ENCODE measurements around the gene EXOSC3. TPM values are rescaled to one million over a fixed set of nuclear protein-coding genes. Genes with fewer than 3 reads are reported as not detected.
A peak's percentile ranks its signal among the peaks of the same experiment; 100 is the strongest.

The EXOSC3 gene
- total and polyA plus RNA-seq, 2 donors (not counting 3 experiments of a cell fraction or from before 2014, with no cell fraction given) = 25.0 to 38.0 TPM

DNA sequence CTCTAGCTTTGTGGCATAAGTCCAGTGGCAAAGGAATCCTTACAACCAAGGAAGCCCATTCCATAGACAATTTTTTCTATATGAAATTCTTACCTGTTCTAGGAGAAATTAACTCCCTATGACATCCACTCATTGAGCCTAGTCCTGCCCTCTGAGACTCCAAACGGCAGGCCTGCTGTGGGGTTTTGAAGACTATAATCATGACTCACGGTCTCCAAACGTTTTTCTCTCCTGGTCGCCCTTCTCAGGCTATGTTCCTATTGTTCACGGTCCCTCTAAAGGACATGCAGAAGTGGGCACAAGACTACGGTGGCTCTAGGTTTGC lies 611 bp downstream of the EXOSC3 start:
- Histone ChIP-seq H3K27me3 (ENCODE audit: control insufficient read depth in 2 of 2, insufficient read depth in 2 of 2, low read length in 2 of 2) (no peaks in the 10 kb centered on the region), H3K9me3 (replicated peaks; ENCODE audit: control insufficient read depth, insufficient read depth, low read length) (no peaks in the 10 kb centered on the region), H4K20me1 (replicated peaks; ENCODE audit: control insufficient read depth, extremely low read depth, insufficient read depth, low read length) (no peaks in the 10 kb centered on the region), H3K4me3 (replicated peaks in 1 of 3; ENCODE audit: insufficient read depth in 1 of 3, low read depth in 1 of 3, low read length in 3 of 3) (peak overlapping the region; percentile 42 to 80 (median 64)), H3K9me1 (replicated peaks; ENCODE audit: control insufficient read depth, extremely low read depth, insufficient read depth, low read length) (no peaks in the 10 kb centered on the region), H3K4me2 (ENCODE audit: insufficient read depth, low read length) (peak overlapping the region; percentile 79), H2AFZ (ENCODE audit: low read depth, low read length) (peak overlapping the region; percentile 91), H3K36me3 (ENCODE audit: control insufficient read depth in 2 of 2, extremely low read depth in 1 of 2, insufficient read depth in 2 of 2, low read length in 2 of 2) (peaks cover 5 to 22% of the 10 kb centered on the region in 2 experiments), H3K79me2 (ENCODE audit: control insufficient read depth, insufficient read depth, low read length) (peaks cover 30% of the 10 kb centered on the region), H3K27ac (ENCODE audit: insufficient read depth, low read depth, low read length) (peak overlapping the region; percentile 34), H3K9ac (replicated peaks; ENCODE audit: extremely low read depth, insufficient read depth, low read length) (peak overlapping the region; percentile 72), H3K4me1 (ENCODE audit: control insufficient read depth, extremely low read depth, insufficient read depth, low read length) (peaks cover 12% of the 10 kb centered on the region)
- intact Hi-C loops (cut with micrococcal nuclease) (loop anchor here (2.0 to 10.0 kb wide), 3 partner anchors 31 to 299 kb away; partner anchors contain the start of genes POLR1E and TRMT10B), dilution Hi-C loops (cut with MboI; ENCODE audit: extremely low pct_ligation_motif_present, low sequenced_read_pairs) (no loop called here)
- no peak for DNase-seq (ENCODE audit: low read depth, low spot score)
- TF ChIP-seq JUN (IDR thresholded peaks at IDR 0.05; ENCODE audit: borderline replicate concordance, insufficient read depth, insufficient read length, low read depth) = no peak
- TF ChIP-seq POLR2AphosphoS5 (IDR thresholded peaks at IDR 0.05; ENCODE audit: insufficient read depth, low read depth, low read length) = no peak
- TF ChIP-seq MYC (IDR thresholded peaks at IDR 0.05; ENCODE audit: low read depth, low read length) = no peak
- TF ChIP-seq POLR2A (IDR thresholded peaks at IDR 0.05; ENCODE audit: low read depth, low read length) = no peak
- BruUV-seq (replicated peaks) = no TSS peak
- no peak for FAIRE-seq
- CTCF ChIA-PET = interaction anchor here (1.2 to 1.5 kb wide), 3 partner anchors 10 to 192 kb away, joined by 3 to 4 read pairs (median 4); partner anchors contain the start of gene TOMM5
- POLR2A ChIA-PET = interaction anchor here (1.2 kb wide), 1 partner anchor 17 kb away, joined by 7 read pairs; the partner anchor contains the start of gene DCAF10

DNA sequence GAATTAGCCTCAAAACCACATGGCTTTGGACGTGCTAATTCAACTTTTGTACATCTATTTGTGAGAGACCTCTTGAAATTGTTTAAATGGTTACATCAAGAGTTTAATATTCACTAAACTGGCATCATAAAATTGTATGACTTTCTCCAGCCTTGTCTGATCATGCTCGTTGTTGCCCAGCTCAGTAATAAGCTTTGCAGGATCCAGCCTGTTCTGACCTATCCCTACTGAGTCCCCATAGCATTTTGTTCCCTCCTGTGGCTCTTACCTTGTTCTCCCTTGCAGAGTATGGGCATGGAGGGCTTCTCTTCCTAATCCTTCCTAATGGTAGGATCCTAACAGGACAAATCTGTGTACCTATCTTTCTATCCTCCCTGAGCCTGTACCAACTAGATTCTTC lies 6.3 kb downstream of the EXOSC3 start:
- Histone ChIP-seq H4K20me1 (replicated peaks; ENCODE audit: control insufficient read depth, extremely low read depth, insufficient read depth, low read length) (no peaks in the 10 kb centered on the region), H3K9ac (replicated peaks; ENCODE audit: extremely low read depth, insufficient read depth, low read length) (no peak overlapping the region), H3K4me1 (ENCODE audit: control insufficient read depth, extremely low read depth, insufficient read depth, low read length) (peaks cover 3% of the 10 kb centered on the region), H3K4me3 (replicated peaks in 1 of 3; ENCODE audit: insufficient read depth in 1 of 3, low read depth in 1 of 3, low read length in 3 of 3) (no peak overlapping the region), H3K4me2 (ENCODE audit: insufficient read depth, low read length) (no peak overlapping the region), H3K27me3 (ENCODE audit: control insufficient read depth in 2 of 2, insufficient read depth in 2 of 2, low read length in 2 of 2) (no peaks in the 10 kb centered on the region), H3K9me1 (replicated peaks; ENCODE audit: control insufficient read depth, extremely low read depth, insufficient read depth, low read length) (no peaks in the 10 kb centered on the region), H3K27ac (ENCODE audit: insufficient read depth, low read depth, low read length) (no peak overlapping the region), H3K79me2 (ENCODE audit: control insufficient read depth, insufficient read depth, low read length) (peaks cover 18% of the 10 kb centered on the region), H2AFZ (ENCODE audit: low read depth, low read length) (no peak overlapping the region), H3K36me3 (ENCODE audit: control insufficient read depth in 2 of 2, extremely low read depth in 1 of 2, insufficient read depth in 2 of 2, low read length in 2 of 2) (peaks cover 13 to 30% of the 10 kb centered on the region in 2 experiments), H3K9me3 (replicated peaks; ENCODE audit: control insufficient read depth, insufficient read depth, low read length) (no peaks in the 10 kb centered on the region)
- intact Hi-C loops (cut with micrococcal nuclease) = no loop called here
- TF ChIP-seq POLR2A (IDR thresholded peaks at IDR 0.05; ENCODE audit: low read depth, low read length) (no peak), MYC (IDR thresholded peaks at IDR 0.05; ENCODE audit: low read depth, low read length) (no peak), POLR2AphosphoS5 (IDR thresholded peaks at IDR 0.05; ENCODE audit: insufficient read depth, low read depth, low read length) (no peak)
- no peak for FAIRE-seq
- no TSS peak for BruUV-seq (replicated peaks)
- ChIA-PET POLR2A (interaction anchor here (0.6 kb wide), 1 partner anchor 11 kb away, joined by 4 read pairs; no protein-coding TSS in a partner anchor), CTCF (interaction anchor here (1.2 kb wide), 1 partner anchor 11 kb away, joined by 4 read pairs; no protein-coding TSS in a partner anchor)
- dilution Hi-C loops (cut with MboI; ENCODE audit: extremely low pct_ligation_motif_present, low sequenced_read_pairs) = no loop called here
- DNase-seq (ENCODE audit: low read depth, low spot score) = no peak
